ENCODE measurements around the gene FKBP1A.

- TF ChIP-seq REST (IDR thresholded peaks at IDR 0.05; ENCODE audit: low read depth) (no peak), RAD21 (IDR thresholded peaks at IDR 0.05; ENCODE audit: low read depth) (no peak)
Observed at GRCh38 chr20:1373614-1374013, 19.2 kb downstream of the FKBP1A start.

Data from Ishikawa (cell line).